Measurements from ENCODE around the gene ZMYND8. TPM values are rescaled to one million over a fixed set of nuclear protein-coding genes. Genes with fewer than 3 reads are reported as not detected.
"Not testable (repeated sequence)": the region's sequence is repeated elsewhere in the genome, so short reads cannot be mapped to it uniquely, and the experiment has no call there.

ZMYND8 gene
- total RNA-seq, 1 experiment from 2014 or later = 29.0 TPM

- TF ChIP-seq SP1 (IDR thresholded peaks at IDR 0.05; ENCODE audit: low read depth) = no peak
- no peak for TF ChIP-seq ZBTB33 (IDR thresholded peaks at IDR 0.05; ENCODE audit: extremely low read depth, insufficient replicate concordance, low read length)
- TF ChIP-seq CEBPB (IDR thresholded peaks at IDR 0.05; ENCODE audit: low read depth) = no peak
- TF ChIP-seq EGR1 (IDR thresholded peaks at IDR 0.05; ENCODE audit: low read depth) = no peak
- H3K79me2 ChIP-seq (ENCODE audit: insufficient read depth, low read length) = no peaks in the 10 kb centered on the region
- ATAC-seq (no peak), DNase-seq (ENCODE audit: low read depth, low spot score) (no peak)
- H2AFZ ChIP-seq (ENCODE audit: low read depth, low read length, poor library complexity, severe bottlenecking) = peak overlapping the region; percentile 89
- H3K4me2 ChIP-seq (ENCODE audit: low read length) = peak overlapping the region; percentile 3; the same call in 1 of the 2 replicates
- H3K4me3 ChIP-seq (replicated peaks in 1 of 2; ENCODE audit: low read depth in 1 of 2, low read length in 2 of 2) = no peak overlapping the region
- H3K36me3 ChIP-seq (ENCODE audit: control insufficient read depth in 1 of 2, insufficient read depth in 2 of 2, low read length in 2 of 2) = no peaks in the 10 kb centered on the region
- H3K4me1 ChIP-seq (ENCODE audit: control insufficient read depth in 1 of 2, insufficient read depth in 2 of 2, low read length in 2 of 2) = peaks cover 5 to 25% of the 10 kb centered on the region in 2 experiments
- H3K9ac ChIP-seq (ENCODE audit: low read length) = no peak overlapping the region
- H4K20me1 ChIP-seq (ENCODE audit: insufficient read depth) = no peaks in the 10 kb centered on the region
- no peaks in the 10 kb centered on the region for H3K9me3 ChIP-seq (ENCODE audit: control insufficient read depth in 1 of 2, insufficient read depth in 1 of 2, low read depth in 1 of 2, low read length in 2 of 2)
- H3K27ac ChIP-seq (ENCODE audit: low read depth, low read length) = no peak overlapping the region
- RAD21 ChIA-PET (ENCODE audit: low non-redundant PET in 1 of 2, low total read pairs in 2 of 2, uncharacterized antibody in 2 of 2, unreplicated experiment in 2 of 2) = no interaction called here
- intact Hi-C loops (cut with micrococcal nuclease) = no loop called here
- H3K9me2 ChIP-seq (ENCODE audit: insufficient read depth) = no peaks in the 10 kb centered on the region
- H3K27me3 ChIP-seq (ENCODE audit: insufficient read depth, low read length) = no peaks in the 10 kb centered on the region
- CTCF ChIA-PET = interaction anchor here (1.2 kb wide), 1 partner anchor 13 kb away, joined by 4 read pairs; no protein-coding TSS in a partner anchor
- no TSS peak for BruUV-seq (replicated peaks)
- POLR2A ChIA-PET = interaction anchor here (1.0 kb wide), 1 partner anchor 105 kb away, joined by 3 read pairs; the partner anchor contains the start of gene NCOA3
Observed at GRCh38 chr20:47396762-47397476, 40.4 kb upstream of the ZMYND8 start.

- H3K9ac ChIP-seq (ENCODE audit: low read length); H3K27ac ChIP-seq (ENCODE audit: low read depth, low read length); H4K20me1 ChIP-seq (ENCODE audit: insufficient read depth); H2AFZ ChIP-seq (ENCODE audit: low read depth, low read length, poor library complexity, severe bottlenecking); H3K36me3 ChIP-seq (ENCODE audit: control insufficient read depth in 1 of 2, insufficient read depth in 2 of 2, low read length in 2 of 2); H3K9me2 ChIP-seq (ENCODE audit: insufficient read depth); DNase-seq (ENCODE audit: low read depth, low spot score); BruUV-seq (replicated peaks); H3K27me3 ChIP-seq (ENCODE audit: insufficient read depth, low read length); RAD21 ChIA-PET (ENCODE audit: low non-redundant PET in 1 of 2, low total read pairs in 2 of 2, uncharacterized antibody in 2 of 2, unreplicated experiment in 2 of 2); intact Hi-C loops (cut with micrococcal nuclease); H3K4me3 ChIP-seq (replicated peaks in 1 of 2; ENCODE audit: low read depth in 1 of 2, low read length in 2 of 2); ATAC-seq; H3K9me3 ChIP-seq (ENCODE audit: control insufficient read depth in 1 of 2, insufficient read depth in 1 of 2, low read depth in 1 of 2, low read length in 2 of 2); H3K4me2 ChIP-seq (ENCODE audit: low read length); H3K79me2 ChIP-seq (ENCODE audit: insufficient read depth, low read length): not testable (repeated sequence)
- H3K4me1 ChIP-seq (ENCODE audit: control insufficient read depth in 1 of 2, insufficient read depth in 2 of 2, low read length in 2 of 2) = peaks cover 7 to 45% of the 10 kb centered on the region in 2 experiments
- ChIA-PET CTCF (interaction anchor here (1.4 to 2.8 kb wide), 2 partner anchors 10 to 227 kb away, joined by 6 to 13 read pairs; no protein-coding TSS in a partner anchor), POLR2A (interaction anchor here (1.2 kb wide), 1 partner anchor 76 kb away, joined by 3 read pairs; no protein-coding TSS in a partner anchor)
Observed at GRCh38 chr20:47393796-47394514, 37.5 kb upstream of the ZMYND8 start.

Measured in HCT116 (cell line).